PC-9 (cell line): ENCODE measurements around the gene TFIP11.

ENCODE experiments used
- EZH2 ChIP-seq: fragments of 200-600 bp; sonication (generic); IDR thresholded peaks from 2 replicates; pipeline ENCODE4 v1.8.0; 2017; ENCODE audit warnings: antibody characterized with exemption, low read depth
- TF ChIP-seq, protein P1 (sequence below): fragments of 200-600 bp; sonication (generic); conservative IDR thresholded peaks from 2 replicates; pipeline ENCODE4 v1.6.1; 2017; ENCODE audit warnings: mixed run types, antibody characterized with exemption, mild to moderate bottlenecking, moderate library complexity

DNA sequence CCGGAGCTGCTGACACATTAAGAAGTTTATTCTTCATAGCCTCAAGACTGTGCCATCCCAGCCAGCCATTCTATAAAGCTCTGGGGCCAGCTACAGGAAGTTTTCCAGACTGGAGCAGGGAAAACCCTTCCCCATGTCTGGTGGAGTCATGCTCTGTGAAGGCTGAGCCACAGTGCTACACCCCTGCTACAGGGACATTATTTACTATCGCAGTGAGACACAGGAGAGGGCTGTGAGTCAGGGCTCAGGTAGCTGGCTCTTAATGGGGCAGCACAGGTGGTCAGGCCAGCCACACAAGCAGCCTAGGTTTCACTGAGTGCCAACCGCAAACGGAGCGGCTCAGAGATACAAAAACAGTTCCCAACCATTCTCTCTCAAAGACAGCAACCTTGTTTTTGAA is 40.8 kb downstream of the TFIP11 start:
- TF ChIP-seq, protein P1, sequence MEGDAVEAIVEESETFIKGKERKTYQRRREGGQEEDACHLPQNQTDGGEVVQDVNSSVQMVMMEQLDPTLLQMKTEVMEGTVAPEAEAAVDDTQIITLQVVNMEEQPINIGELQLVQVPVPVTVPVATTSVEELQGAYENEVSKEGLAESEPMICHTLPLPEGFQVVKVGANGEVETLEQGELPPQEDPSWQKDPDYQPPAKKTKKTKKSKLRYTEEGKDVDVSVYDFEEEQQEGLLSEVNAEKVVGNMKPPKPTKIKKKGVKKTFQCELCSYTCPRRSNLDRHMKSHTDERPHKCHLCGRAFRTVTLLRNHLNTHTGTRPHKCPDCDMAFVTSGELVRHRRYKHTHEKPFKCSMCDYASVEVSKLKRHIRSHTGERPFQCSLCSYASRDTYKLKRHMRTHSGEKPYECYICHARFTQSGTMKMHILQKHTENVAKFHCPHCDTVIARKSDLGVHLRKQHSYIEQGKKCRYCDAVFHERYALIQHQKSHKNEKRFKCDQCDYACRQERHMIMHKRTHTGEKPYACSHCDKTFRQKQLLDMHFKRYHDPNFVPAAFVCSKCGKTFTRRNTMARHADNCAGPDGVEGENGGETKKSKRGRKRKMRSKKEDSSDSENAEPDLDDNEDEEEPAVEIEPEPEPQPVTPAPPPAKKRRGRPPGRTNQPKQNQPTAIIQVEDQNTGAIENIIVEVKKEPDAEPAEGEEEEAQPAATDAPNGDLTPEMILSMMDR: no peak
- TF ChIP-seq EZH2: no peak
